ENCODE results near the gene SLC35E3.
"Not testable (repeated sequence)": the region's sequence is repeated elsewhere in the genome, so short reads cannot be mapped to it uniquely, and the experiment has no call there.

The SLC35E3 gene

DNA sequence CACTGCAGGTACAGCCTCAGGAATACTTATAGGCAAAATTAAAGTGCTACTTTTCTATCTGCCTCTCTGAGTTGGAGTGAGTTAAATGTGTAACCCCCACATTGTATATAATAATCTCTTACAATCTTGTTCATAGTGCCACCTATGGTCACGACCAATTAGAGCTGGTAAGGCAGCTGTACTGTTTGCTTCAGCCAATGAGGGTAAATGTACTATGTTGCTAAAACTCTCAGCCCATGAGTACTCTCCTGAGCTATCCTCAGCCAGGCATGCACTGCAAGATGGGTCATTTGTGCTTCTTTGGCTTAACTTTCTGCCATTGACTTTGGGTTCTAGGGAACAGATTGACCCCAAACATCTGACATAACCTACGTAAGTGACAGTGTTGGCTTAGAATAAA lies 47.0 kb downstream of the SLC35E3 start:
- H3K27ac ChIP-seq, result no peak overlapping the region
- no peak for DNase-seq (ENCODE audit: low read depth, low spot score)

GRCh38 chr12:68793436-68793835 lies 47.5 kb downstream of the SLC35E3 start:
- H3K27ac ChIP-seq, result no peak overlapping the region
- no peak for DNase-seq (ENCODE audit: low read depth, low spot score)

GRCh38 chr12:68793975-68794652 lies 48.1 kb downstream of the SLC35E3 start:
- no peak for DNase-seq (ENCODE audit: low read depth, low spot score)

DNA sequence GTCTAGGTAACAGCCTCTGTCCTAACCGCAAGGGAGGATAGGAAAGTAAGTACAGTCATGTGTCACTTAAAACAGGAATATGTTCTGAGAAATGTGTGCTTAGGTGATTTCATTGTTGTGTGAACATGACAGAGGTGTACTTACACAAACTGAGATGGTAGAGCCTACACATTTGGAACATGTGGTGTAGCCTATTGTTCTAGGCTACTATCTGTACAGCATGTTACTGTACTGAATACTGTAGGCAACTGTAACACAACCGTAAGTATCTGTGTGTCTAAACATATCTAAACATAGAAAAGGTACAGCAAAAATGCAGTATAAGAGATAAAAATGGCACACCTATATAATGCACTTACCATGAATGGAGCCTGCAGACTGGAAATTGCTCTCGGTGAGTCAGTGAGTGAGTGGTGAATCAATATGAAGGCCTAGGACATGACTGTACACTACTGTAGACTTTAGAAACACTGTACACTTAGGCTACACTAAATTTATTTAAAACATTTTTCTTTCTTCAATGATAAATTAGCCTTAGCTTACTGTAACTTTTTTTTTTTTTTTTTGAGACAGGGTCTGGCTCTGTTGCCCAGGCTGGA lies 48.8 kb downstream of the SLC35E3 start:
- peak overlapping the region; percentile 87 for H3K27ac ChIP-seq
- DNase-seq (ENCODE audit: low read depth, low spot score), result no peak

More at GRCh38 chr12:68793975-68794652, 48.1 kb downstream of the SLC35E3 start:
- peak overlapping the region; percentile 87 for H3K27ac ChIP-seq

DNA sequence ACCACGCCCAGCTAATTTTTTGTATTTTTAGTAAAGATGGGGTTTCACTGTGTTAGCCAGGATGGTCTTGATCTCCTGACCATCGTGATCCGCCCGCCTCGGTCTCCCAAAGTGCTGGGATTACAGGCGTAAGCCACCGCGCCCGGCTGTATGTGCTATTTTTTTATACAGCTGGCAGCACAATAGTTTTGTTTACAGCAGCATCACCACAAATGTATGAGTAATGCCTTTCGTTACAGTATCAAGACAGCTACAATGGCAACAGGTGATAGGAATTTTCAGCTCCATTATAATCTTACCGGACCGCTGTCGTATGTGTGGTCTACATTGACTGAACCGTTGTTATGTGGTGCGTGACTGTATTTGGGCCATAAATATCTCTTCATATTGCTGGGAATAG lies 50.4 kb downstream of the SLC35E3 start:
- no peak overlapping the region for H3K27ac ChIP-seq
- DNase-seq (ENCODE audit: low read depth, low spot score), result no peak

DNA sequence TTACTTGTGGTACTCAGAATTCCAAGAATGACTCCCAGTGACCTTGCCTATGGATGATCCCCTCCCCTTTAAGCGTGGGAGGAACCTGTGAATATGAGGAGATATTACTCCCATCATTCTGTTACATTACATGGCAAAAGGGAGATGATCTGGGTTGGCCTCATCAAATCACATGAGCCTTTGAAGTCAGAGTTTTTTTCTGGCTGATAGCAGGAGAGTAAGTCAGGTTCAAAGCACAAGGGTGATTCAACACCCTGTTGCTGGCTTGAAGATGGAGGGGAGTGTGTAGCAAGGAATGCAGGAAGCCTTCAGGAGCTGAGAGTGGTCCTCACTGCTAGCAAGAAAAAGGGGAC lies 52.9 kb downstream of the SLC35E3 start:
- no peak overlapping the region for H3K27ac ChIP-seq
- no peak for DNase-seq (ENCODE audit: low read depth, low spot score)

DNA sequence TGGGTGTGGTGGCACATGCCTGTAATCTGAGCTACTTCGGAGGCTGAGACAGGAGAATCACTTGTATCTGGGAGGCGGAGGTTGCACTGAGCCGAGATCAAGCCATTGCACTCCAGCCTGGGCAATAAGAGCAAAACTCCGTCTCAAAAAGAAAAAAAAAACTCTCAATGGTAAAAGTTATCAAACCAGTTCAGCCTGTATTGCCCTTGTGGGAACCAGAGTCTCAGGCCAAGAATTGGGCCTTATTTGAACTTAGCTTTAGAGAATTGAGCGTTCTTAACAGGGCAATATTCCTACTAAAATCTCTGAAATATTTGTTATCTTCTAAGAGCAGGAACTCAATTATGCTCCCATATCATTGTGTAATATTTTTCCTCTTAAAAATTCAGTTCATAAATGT lies 54.3 kb downstream of the SLC35E3 start:
- no peak for DNase-seq (ENCODE audit: low read depth, low spot score)

DNA sequence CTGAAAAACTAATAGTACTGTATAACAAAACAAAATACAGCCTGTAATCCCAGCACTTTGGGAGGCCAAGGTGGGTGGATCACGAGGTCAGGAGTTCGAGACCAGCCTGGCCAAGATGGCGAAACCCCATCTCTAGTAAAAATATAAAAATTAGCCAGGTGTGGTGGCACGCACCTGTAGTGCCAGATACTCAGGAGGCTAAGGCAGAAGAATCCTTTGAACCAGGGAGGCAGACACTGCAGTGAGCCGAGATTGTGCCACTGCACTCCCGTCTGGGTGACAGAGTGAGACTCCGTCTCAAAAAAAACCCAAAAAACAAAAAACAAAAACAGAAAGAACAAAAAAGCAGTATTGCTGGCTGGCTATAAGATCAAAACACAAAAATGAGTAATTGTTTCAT lies 55.1 kb downstream of the SLC35E3 start:
- DNase-seq (ENCODE audit: low read depth, low spot score), result not testable (repeated sequence)
- peak overlapping the region; percentile 34 for H3K27ac ChIP-seq

More for the DNA sequence above, 54.3 kb downstream of the SLC35E3 start:
- H3K27ac ChIP-seq, result peak overlapping the region; percentile 34

GRCh38 chr12:68802372-68802745 lies 56.4 kb downstream of the SLC35E3 start:
- peak overlapping the region; percentile 34 for H3K27ac ChIP-seq
- not testable (repeated sequence) for DNase-seq (ENCODE audit: low read depth, low spot score)

DNA sequence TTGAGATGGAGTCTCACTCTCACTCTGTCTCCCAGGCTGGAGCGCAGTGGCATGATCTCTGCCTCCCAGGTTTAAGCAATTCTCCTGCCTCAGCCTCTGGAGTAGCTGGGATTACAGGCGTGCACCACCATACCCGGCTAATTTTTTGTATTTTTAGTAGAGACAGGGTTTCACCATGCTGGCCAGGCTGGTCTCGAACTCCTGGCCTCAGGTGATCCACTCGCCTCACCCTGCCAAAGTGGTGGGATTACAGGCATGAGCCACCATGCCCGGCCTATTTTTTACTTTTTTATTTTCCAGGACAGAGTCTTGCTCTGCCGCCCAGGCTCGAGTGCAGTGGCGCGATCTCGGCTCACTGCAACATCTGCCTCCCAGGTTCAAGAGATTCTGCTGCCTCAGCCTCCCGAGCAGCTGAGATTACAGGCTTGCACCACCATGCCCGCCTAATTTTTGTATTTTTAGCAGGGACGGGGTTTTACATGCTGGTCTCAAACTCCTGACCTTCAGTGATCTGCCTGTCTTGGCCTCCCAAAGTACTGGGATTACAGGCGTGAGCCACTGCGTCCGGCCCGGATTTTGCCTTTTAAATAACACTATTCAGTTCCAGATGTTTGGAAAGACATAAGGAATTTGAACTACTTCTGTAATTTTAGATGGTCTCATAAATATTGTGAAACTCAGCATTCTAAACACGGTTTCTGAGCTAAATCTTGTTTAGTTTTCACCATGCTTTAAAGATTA lies 57.1 kb downstream of the SLC35E3 start:
- H3K27ac ChIP-seq; DNase-seq (ENCODE audit: low read depth, low spot score): not testable (repeated sequence)

DNA sequence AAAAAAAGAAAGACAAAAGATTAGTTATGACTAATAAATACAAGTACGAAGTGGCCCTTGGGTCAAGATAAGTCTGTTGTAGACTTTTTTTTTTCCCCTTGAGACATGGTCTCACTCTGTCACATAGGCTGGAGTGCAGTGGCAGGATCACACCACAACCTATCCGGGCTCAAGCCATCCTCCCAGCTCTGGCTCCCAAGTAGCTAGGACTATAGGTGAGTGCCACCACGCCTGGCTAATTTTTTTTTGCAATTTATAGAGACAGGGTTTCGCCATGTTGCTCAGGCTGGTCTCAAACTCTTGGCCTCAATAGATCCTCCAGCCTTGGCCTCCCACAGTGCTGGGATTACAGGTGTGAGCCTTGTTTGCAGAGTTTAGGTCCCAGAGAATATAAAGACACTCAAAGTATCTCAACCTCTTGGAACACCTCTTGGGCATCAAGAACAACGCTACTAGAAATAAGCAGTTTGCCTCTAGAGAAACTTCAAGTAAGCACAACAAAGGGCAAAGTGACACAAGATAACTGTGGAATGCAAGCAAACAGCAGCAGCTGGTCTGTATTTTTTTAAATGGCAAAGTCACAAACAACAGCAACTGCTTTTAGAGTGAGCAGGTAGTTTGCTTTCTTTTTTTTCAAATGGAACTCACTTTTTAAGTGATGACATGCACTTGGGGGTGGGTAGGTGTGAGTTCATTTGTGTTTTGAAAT lies 58.1 kb downstream of the SLC35E3 start:
- H3K27ac ChIP-seq, result no peak overlapping the region
- DNase-seq (ENCODE audit: low read depth, low spot score), result no peak

DNA sequence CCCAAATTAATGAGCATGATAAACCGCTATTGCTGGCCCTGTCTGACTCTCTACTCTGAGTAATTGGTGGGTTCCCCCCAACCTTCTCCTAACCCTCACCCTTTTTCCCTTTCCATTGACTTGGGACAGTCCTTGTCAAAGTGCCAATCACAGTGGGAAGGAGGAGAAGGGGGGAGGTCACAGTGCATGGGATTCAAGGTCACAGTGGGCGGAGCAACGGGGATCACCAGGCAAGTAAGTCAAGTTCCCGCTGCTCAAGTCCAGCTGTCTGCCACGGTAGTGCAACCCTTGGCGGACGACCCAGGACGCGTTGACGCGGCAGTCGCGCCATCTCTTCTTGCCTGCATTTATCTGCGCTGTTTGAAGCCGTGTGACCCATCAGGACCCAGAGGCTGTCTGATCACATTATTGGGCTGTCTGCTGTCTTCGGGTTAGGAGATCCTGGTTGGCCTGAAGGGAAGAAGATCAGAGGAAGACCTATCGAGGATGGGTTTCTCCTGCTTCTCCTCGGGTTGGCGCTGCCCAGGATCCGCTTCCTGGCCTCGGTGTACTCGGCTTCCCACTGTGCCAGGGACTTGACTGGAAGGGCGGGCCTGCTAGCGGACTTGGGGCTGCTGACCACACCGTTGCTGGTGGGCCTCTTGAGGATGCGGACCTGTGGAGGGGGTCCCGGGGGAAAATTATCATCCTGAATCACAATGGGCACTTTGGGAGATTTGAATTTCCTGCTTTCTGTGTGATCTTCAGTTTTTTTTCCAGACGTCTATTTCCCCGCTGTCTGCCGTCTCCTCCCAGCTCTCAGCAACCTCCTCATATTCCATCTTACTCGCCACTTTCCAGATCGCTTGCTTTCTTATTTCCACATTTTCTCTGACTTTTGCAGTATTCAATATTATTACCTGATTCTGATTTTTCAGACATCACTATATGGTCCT lies 58.9 kb downstream of the SLC35E3 start:
- DNase-seq (ENCODE audit: low read depth, low spot score), result no peak
- peak overlapping the region; percentile 19 for H3K27ac ChIP-seq

DNA sequence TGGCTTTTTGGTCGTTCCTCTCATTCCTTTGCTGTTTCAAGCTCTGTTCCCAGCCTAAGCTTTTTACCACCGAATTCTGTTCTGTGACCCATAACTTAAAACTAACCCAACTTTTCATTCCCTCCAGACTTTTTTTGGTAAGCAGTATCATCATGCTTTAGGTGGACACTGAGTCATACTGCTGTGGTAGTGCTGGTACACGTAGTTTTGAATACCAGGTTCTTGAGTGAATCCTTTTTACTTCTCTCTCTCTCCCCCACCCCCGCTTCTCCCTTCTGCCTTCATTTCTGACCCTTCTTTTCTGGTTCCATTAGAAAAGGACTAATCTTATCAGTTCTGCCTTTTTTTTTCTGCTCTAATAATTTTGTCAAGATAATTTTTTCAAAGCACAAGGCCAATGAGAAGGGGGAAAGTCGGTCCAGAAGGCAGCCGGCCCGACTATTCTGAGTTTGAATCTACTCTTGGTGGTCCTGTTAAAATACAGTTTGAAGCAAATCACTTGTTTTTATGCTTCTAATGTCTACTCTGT lies 59.7 kb downstream of the SLC35E3 start:
- peak overlapping the region; percentile 19 for H3K27ac ChIP-seq
- no peak for DNase-seq (ENCODE audit: low read depth, low spot score)

- no peak for DNase-seq (ENCODE audit: low read depth, low spot score)
- H3K27ac ChIP-seq, result peak overlapping the region; percentile 99
Observed at GRCh38 chr12:68806488-68807237, 60.7 kb downstream of the SLC35E3 start.

DNA sequence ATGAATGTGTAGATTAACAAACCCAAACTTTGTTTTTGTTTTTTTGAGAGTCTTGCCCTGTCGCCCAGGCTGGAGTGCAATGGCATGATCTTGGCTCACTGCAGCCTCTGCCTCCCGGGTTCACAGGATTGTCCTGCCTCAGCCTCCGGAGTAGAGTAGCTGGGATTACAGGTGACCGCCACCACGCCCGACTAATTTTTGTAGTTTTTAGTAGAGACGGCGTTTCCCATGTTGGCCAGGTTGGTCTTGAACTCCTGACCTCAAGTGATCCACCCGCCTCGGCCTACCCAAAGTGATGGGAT lies 61.2 kb downstream of the SLC35E3 start:
- not testable (repeated sequence) for DNase-seq (ENCODE audit: low read depth, low spot score)
- H3K27ac ChIP-seq, result peak overlapping the region; percentile 99

DNA sequence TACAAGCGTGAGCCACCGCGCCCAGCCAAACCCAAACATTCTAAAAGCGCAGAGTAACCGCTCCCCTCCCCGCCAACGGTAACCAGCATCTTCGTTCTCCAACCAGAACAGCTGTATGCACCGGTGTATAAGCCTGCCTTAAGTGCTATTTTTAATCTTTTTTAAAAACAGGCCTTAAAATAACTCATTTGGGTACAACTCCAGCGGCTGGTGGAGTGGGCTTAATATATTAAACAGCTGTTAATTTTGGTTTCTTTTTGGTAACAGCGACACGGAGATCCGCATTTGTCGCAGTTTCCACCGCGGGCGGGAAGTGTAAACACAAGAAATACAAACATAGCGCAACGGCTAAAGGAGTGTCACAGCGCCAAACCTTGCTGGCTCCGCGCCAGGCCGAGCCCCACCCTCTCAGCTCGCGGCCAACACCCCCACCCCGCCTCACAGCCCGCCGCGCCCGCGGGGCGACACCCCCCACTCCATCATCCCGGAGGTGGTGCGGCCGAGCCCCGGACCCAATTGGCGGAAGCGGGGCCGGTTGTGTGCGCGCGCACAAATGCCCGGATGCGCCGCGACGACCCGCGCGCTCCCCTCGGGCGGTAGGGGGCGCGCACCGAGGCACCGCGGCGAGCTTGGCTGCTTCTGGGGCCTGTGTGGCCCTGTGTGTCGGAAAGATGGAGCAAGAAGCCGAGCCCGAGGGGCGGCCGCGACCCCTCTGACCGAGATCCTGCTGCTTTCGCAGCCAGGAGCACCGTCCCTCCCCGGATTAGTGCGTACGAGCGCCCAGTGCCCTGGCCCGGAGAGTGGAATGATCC lies 61.8 kb downstream of the SLC35E3 start, which contains the start of gene MDM2:
Gene MDM2, plus strand, starts transcription at position 602 of the 812 bp plus-strand sequence. CDS start 301 bp downstream, outside the sequence.
- no peak for DNase-seq (ENCODE audit: low read depth, low spot score)

GRCh38 chr12:68808388-68809189 lies 62.6 kb downstream of the SLC35E3 start:
- peak overlapping the region; percentile 99 for H3K27ac ChIP-seq
- peak; percentile 99 for DNase-seq (ENCODE audit: low read depth, low spot score)

More for the DNA sequence above, 61.8 kb downstream of the SLC35E3 start, which contains the start of gene MDM2:
- H3K27ac ChIP-seq, result peak within 1 kb of the TSS; percentile 99
